A549 (cell line): ENCODE results near the gene LRSAM1. TPM values are rescaled to one million over a fixed set of nuclear protein-coding genes. Genes with fewer than 3 reads are reported as not detected.

Source experiments
- ATAC-seq, 2 experiments: fragments of 200-7000 bp in 1 of 2; fragments of >200 bp in 1 of 2; cut with Nextera tagmentation in 1 of 2; cut with Tn5 transposase in 1 of 2; 3 replicates each; pipeline versions ENCODE4 v1.8.0 to v1.9.1; 2018 to 2020; ENCODE audit warnings: mild to moderate bottlenecking in 1 of 2, moderate library complexity in 1 of 2
- CTCF ChIA-PET: fragments of 300-600 bp; sonication (Branson Sonifier 250); formaldehyde crosslinking; extraction: SDS; loops from one replicate; lab custom pipeline; 2021; ENCODE audit warnings: antibody characterized with exemption, inconsistent platforms; lab: Yijun Ruan, JAX
- POLR2A ChIA-PET: fragments of 350-600 bp; formaldehyde crosslinking; extraction: SDS; loops from one replicate; lab custom pipeline; 2021; ENCODE audit warnings: antibody characterized with exemption, inconsistent platforms; lab: Yijun Ruan, JAX
- DNase-seq, 2 experiments: peaks; one replicate each; pipeline versions ENCODE4 v3.0.0 to v3.0.0-alpha.2; 2011 to 2016; ENCODE audit warnings: low read depth in 1 of 2, low spot score in 1 of 2
- FAIRE-seq: peaks from 2 replicates; lab custom pipeline; 2011; peaks lifted over from hg19 to GRCh38; lab: Jason Lieb, UNC
- H3K27ac ChIP-seq, 2 experiments: fragments of >200 bp; sonication (Bioruptor Twin); formaldehyde crosslinking; 3 replicates each; pipeline ENCODE4 v1.5.1; 2016 to 2017
- H3K4me1 ChIP-seq: fragments of >200 bp; sonication (Bioruptor Twin); formaldehyde crosslinking; 3 replicates; pipeline ENCODE4 v1.6.1; 2016
- H3K4me2 ChIP-seq: fragments of >200 bp; sonication (Bioruptor Twin); formaldehyde crosslinking; 3 replicates; pipeline ENCODE4 v1.6.1; 2016
- H3K4me3 ChIP-seq: fragments of >200 bp; sonication (Bioruptor Twin); formaldehyde crosslinking; 3 replicates; pipeline ENCODE4 v1.5.1; 2016
- H3K9me3 ChIP-seq: fragments of >200 bp; sonication (Bioruptor Twin); formaldehyde crosslinking; 3 replicates; pipeline ENCODE4 v1.6.1; 2016
- CBX8 ChIP-seq: fragments of 200-600 bp; sonication (generic); IDR thresholded peaks from 2 replicates; pipeline ENCODE4 v1.6.1; 2016
- CHD2 ChIP-seq: fragments of 150-350 bp; IDR thresholded peaks from 2 replicates; pipeline ENCODE4 v1.6.1; 2014; ENCODE audit warnings: low read length; ENCODE audit not compliant: partially characterized antibody
- CTCF ChIP-seq: fragments of >200 bp; sonication (Bioruptor Twin); formaldehyde crosslinking; IDR thresholded peaks from 3 replicates; pipeline ENCODE4 v1.5.1; 2016
- E2F6 ChIP-seq: IDR thresholded peaks from 2 replicates; pipeline ENCODE4 v1.6.1; 2012; ENCODE audit warnings: low read depth, borderline replicate concordance
- EP300 ChIP-seq, 2 experiments: fragments of >200 bp; sonication (Bioruptor Twin); formaldehyde crosslinking; IDR thresholded peaks; 2 replicates in 1 of 2; 3 replicates in 1 of 2; pipeline ENCODE4 v1.6.1; 2016 to 2017
- GATA3 ChIP-seq: IDR thresholded peaks from 2 replicates; pipeline ENCODE4 v1.6.1; 2012; ENCODE audit warnings: borderline replicate concordance
- HDAC2 ChIP-seq: fragments of 200-600 bp; sonication (generic); IDR thresholded peaks from 2 replicates; pipeline ENCODE4 v1.6.1; 2016
- HEYL ChIP-seq: fragments of 250-450 bp; sonication (Bioruptor Pico); IDR thresholded peaks from 2 replicates; pipeline ENCODE4 v1.8.0; 2021; ENCODE audit warnings: mild to moderate bottlenecking, moderate library complexity
- HOXA7 ChIP-seq: fragments of 250-450 bp; sonication (Bioruptor Pico); IDR thresholded peaks from 2 replicates; pipeline ENCODE4 v1.5.0; 2020; ENCODE audit warnings: mild to moderate bottlenecking, moderate library complexity
- KDM1A ChIP-seq: fragments of 200-600 bp; sonication (generic); IDR thresholded peaks from 2 replicates; pipeline ENCODE4 v1.6.1; 2016; ENCODE audit warnings: low read depth, mild to moderate bottlenecking
- KDM5A ChIP-seq: fragments of 200-600 bp; sonication (generic); IDR thresholded peaks from 2 replicates; pipeline ENCODE4 v1.6.1; 2016; ENCODE audit warnings: antibody characterized with exemption, mild to moderate bottlenecking
- MAX ChIP-seq: IDR thresholded peaks from 2 replicates; pipeline ENCODE4 v1.6.1; 2012
- PHF8 ChIP-seq: fragments of 200-600 bp; sonication (generic); IDR thresholded peaks from 2 replicates; pipeline ENCODE4 v1.6.1; 2016; ENCODE audit warnings: low read depth, mild to moderate bottlenecking, antibody characterized with exemption, moderate library complexity, borderline replicate concordance
- RAD21 ChIP-seq, 2 experiments: fragments of >200 bp in 1 of 2; sonication (Bioruptor Twin) in 1 of 2; formaldehyde crosslinking in 1 of 2; IDR thresholded peaks in 1 of 2; conservative IDR thresholded peaks in 1 of 2; 2 replicates in 1 of 2; 3 replicates in 1 of 2; pipeline ENCODE4 v1.6.1; 2012 to 2018; ENCODE audit warnings: inconsistent platforms in 1 of 2
- RARB ChIP-seq: fragments of 250-450 bp; sonication (Bioruptor Pico); IDR thresholded peaks from 2 replicates; pipeline ENCODE4 v1.8.0; 2021; ENCODE audit warnings: mild to moderate bottlenecking, moderate library complexity
- RNF2 ChIP-seq: fragments of 200-600 bp; sonication (generic); IDR thresholded peaks from 2 replicates; pipeline ENCODE4 v1.6.1; 2016; ENCODE audit warnings: low read depth, mild to moderate bottlenecking, antibody characterized with exemption, moderate library complexity, borderline replicate concordance
- SMC3 ChIP-seq: fragments of >200 bp; sonication (Bioruptor Twin); formaldehyde crosslinking; IDR thresholded peaks from 3 replicates; pipeline ENCODE4 v1.6.1; 2018; ENCODE audit warnings: inconsistent platforms
- ZC3H11A ChIP-seq: fragments of 450-650 bp; IDR thresholded peaks from 2 replicates; pipeline ENCODE4 v1.6.1; 2014; ENCODE audit warnings: antibody characterized with exemption, mild to moderate bottlenecking
- ZNF302 ChIP-seq: fragments of 250-450 bp; sonication (Bioruptor Pico); IDR thresholded peaks from 2 replicates; pipeline ENCODE4 v1.9.0; 2021; ENCODE audit warnings: inconsistent platforms, mild to moderate bottlenecking, moderate library complexity
- ZSCAN20 ChIP-seq: fragments of 250-450 bp; sonication (Bioruptor Pico); IDR thresholded peaks from 2 replicates; pipeline ENCODE4 v1.8.0; 2022; ENCODE audit warnings: mild to moderate bottlenecking, moderate library complexity
- WGBS: methylation state at CpG from one replicate; pipeline ENCODE4 v1.1.6; 2017; ENCODE audit errors: missing lambda C conversion rate; 5-methylcytosine and 5-hydroxymethylcytosine counted together
- polyA plus RNA-seq, 4 experiments: library from polyadenylated mRNA; depleted of rRNA in 3 of 4; stranded (reverse); fragments of >200 nt; fragmentation: RNase III in 1 of 4; extraction: RNeasy Plus Mini Kit Qiagen cat#74134 plus additional on column Dnase treatment in 1 of 4; gene quantifications; 2 replicates in 3 of 4; 3 replicates in 1 of 4; pipeline ENCODE4 v1.2.3, GENCODE V29; 2011 to 2017

Gene LRSAM1
- polyA plus RNA-seq, 2 of the 4 experiments (the other 2 are of a cell fraction), result 5.1 to 10.0 TPM

- no peak for FAIRE-seq
- Histone ChIP-seq H3K4me1 (peaks cover 23% of the 10 kb centered on the region), H3K27ac (no peak overlapping the region), H3K9me3 (no peaks in the 10 kb centered on the region), H3K4me3 (no peak overlapping the region), H3K4me2 (no peak overlapping the region; the same call in 2 of the 3 replicates)
- 67% methylated on average over 3 of the region's 12 CpGs for WGBS
- ChIA-PET CTCF (interaction anchor here (0.6 to 1.8 kb wide), 11 partner anchors 11 to 203 kb away, joined by 3 to 9 read pairs (median 3); no protein-coding TSS in a partner anchor), POLR2A (interaction anchor here (0.5 to 0.6 kb wide), 2 partner anchors 11 to 173 kb away, joined by 3 read pairs; no protein-coding TSS in a partner anchor)
- TF ChIP-seq E2F6, result no peak
- no peak for TF ChIP-seq ZNF302 (CRISPR knock-in tag)
- TF ChIP-seq MAX, result no peak
- TF ChIP-seq ZC3H11A, result no peak
- TF ChIP-seq HEYL, result no peak
- TF ChIP-seq PHF8, result no peak
- no peak for TF ChIP-seq CHD2
- peak; percentile 20; the same call in 2 of the 3 replicates for TF ChIP-seq CTCF
- TF ChIP-seq RNF2, result no peak
- no peak for TF ChIP-seq HOXA7 (CRISPR knock-in tag)
- TF ChIP-seq GATA3, result no peak
- no peak for TF ChIP-seq RARB (CRISPR knock-in tag)
- TF ChIP-seq RAD21 (conservative IDR thresholded peaks at IDR 0.05 in 1 of 2, IDR thresholded peaks at IDR 0.05 in 1 of 2), result peak in 1 of 2 experiments; percentile 16; a peak in 1 of 5 replicates
- TF ChIP-seq CBX8, result no peak
- TF ChIP-seq SMC3, result peak; percentile 36; the same call in 2 of the 3 replicates
- no peak for TF ChIP-seq KDM1A
- TF ChIP-seq EP300 (IDR thresholded peaks at IDR 0.05), result no peak
- DNase-seq, result peak; percentile 61 to 75
- peak; percentile 91 to 92 for ATAC-seq
Measured at GRCh38 chr9:127418037-127418471, 33.3 kb upstream of the LRSAM1 start.

GRCh38 chr9:127419348-127419747 lies 32.0 kb upstream of the LRSAM1 start:
- CTCF ChIA-PET, result interaction anchor here (1.6 to 1.8 kb wide), 2 partner anchors 101 to 204 kb away, joined by 4 to 8 read pairs; no protein-coding TSS in a partner anchor
- Histone ChIP-seq H3K27ac (peak overlapping the region; percentile 70 to 91), H3K4me1 (peaks cover 23% of the 10 kb centered on the region), H3K4me3 (peak overlapping the region; percentile 45), H3K9me3 (no peaks in the 10 kb centered on the region), H3K4me2 (peak overlapping the region; percentile 85)
- POLR2A ChIA-PET, result no interaction called here
- no peak for TF ChIP-seq ZSCAN20 (CRISPR knock-in tag)
- whole genome bisulfite sequencing, result no CpG with 5 or more reads among the region's 6 CpGs
- no peak for FAIRE-seq
- no peak for ATAC-seq
- DNase-seq, result no peak

- POLR2A ChIA-PET, result no interaction called here
- Histone ChIP-seq H3K4me1 (peaks cover 30% of the 10 kb centered on the region), H3K4me3 (no peak overlapping the region), H3K9me3 (no peaks in the 10 kb centered on the region), H3K27ac (no peak overlapping the region), H3K4me2 (no peak overlapping the region)
- no peak for FAIRE-seq
- no peak for DNase-seq
- ATAC-seq, result no peak
- TF ChIP-seq HDAC2 (no peak), CTCF (no peak), KDM5A (no peak)
- CTCF ChIA-PET, result no interaction called here
- WGBS, result no CpG with 5 or more reads among the region's 7 CpGs
Measured at GRCh38 chr9:127421057-127421456, 30.3 kb upstream of the LRSAM1 start.
